ENCODE measurements around the gene ANKS1A. TPM values are rescaled to one million over a fixed set of nuclear protein-coding genes. Genes with fewer than 3 reads are reported as not detected.

ANKS1A gene
- total and polyA plus RNA-seq, 5 donors from 2014 or later = 1.4 to 10.6 (median 1.5) TPM

GRCh38 chr6:35056952-35057351 is 167.9 kb downstream of the ANKS1A start:
- peaks cover 16% of the 10 kb centered on the region for H3K36me3 Mint-ChIP-seq
- no peak overlapping the region for H3K27ac ChIP-seq (ENCODE audit: insufficient read depth, low read length, poor library complexity, severe bottlenecking)
- H3K27me3 ChIP-seq (ENCODE audit: control insufficient read depth, insufficient read depth, low read length) = no peaks in the 10 kb centered on the region
- no peak overlapping the region for H3K27ac Mint-ChIP-seq
- H3K9me3 ChIP-seq (ENCODE audit: control insufficient read depth in 2 of 2, low read length in 2 of 2) = no peaks in the 10 kb centered on the region
- H3K4me3 ChIP-seq (ENCODE audit: low read depth, low read length) = no peak overlapping the region
- no peaks in the 10 kb centered on the region for H3K27me3 Mint-ChIP-seq
- H3K4me1 ChIP-seq (ENCODE audit: control insufficient read depth, insufficient read depth, low read length, poor library complexity, severe bottlenecking) = no peaks in the 10 kb centered on the region
- DNase-seq (no peak), ATAC-seq (ENCODE audit: low read depth in 2 of 2) (no peak)
- H3K9me3 Mint-ChIP-seq = no peaks in the 10 kb centered on the region
- no peak overlapping the region for H3K4me3 Mint-ChIP-seq
- peaks cover 15% of the 10 kb centered on the region for H3K36me3 ChIP-seq (ENCODE audit: control insufficient read depth, insufficient read depth, low read length)
- H3K4me1 Mint-ChIP-seq = no peaks in the 10 kb centered on the region

GRCh38 chr6:35057449-35058357 is 168.6 kb downstream of the ANKS1A start:
- peak overlapping the region in 2 of 3 donors; percentile 46 to 85 for H3K27ac Mint-ChIP-seq
- H3K27me3 ChIP-seq (ENCODE audit: control insufficient read depth, insufficient read depth, low read length) = no peaks in the 10 kb centered on the region
- ATAC-seq (ENCODE audit: low read depth in 2 of 2) = no peak
- no peak for DNase-seq
- no peak overlapping the region for H3K27ac ChIP-seq (ENCODE audit: insufficient read depth, low read length, poor library complexity, severe bottlenecking)
- H3K4me3 Mint-ChIP-seq = no peak overlapping the region
- H3K27me3 Mint-ChIP-seq = no peaks in the 10 kb centered on the region
- peaks cover 20% of the 10 kb centered on the region for H3K36me3 Mint-ChIP-seq
- H3K36me3 ChIP-seq (ENCODE audit: control insufficient read depth, insufficient read depth, low read length) = peaks cover 15% of the 10 kb centered on the region
- no peaks in the 10 kb centered on the region for H3K4me1 ChIP-seq (ENCODE audit: control insufficient read depth, insufficient read depth, low read length, poor library complexity, severe bottlenecking)
- H3K9me3 ChIP-seq (ENCODE audit: control insufficient read depth in 2 of 2, low read length in 2 of 2) = no peaks in the 10 kb centered on the region
- H3K9me3 Mint-ChIP-seq = no peaks in the 10 kb centered on the region
- H3K4me1 Mint-ChIP-seq = peaks cover 0 to 4% (median 0%) of the 10 kb centered on the region in 4 donors
- no peak overlapping the region for H3K4me3 ChIP-seq (ENCODE audit: low read depth, low read length)

GRCh38 chr6:35058358-35058675 is 169.3 kb downstream of the ANKS1A start:
- Histone ChIP-seq H3K36me3 (ENCODE audit: control insufficient read depth, insufficient read depth, low read length) (peaks cover 15% of the 10 kb centered on the region), H3K9me3 (ENCODE audit: control insufficient read depth in 2 of 2, low read length in 2 of 2) (no peaks in the 10 kb centered on the region), H3K4me1 (ENCODE audit: control insufficient read depth, insufficient read depth, low read length, poor library complexity, severe bottlenecking) (no peaks in the 10 kb centered on the region), H3K4me3 (ENCODE audit: low read depth, low read length) (no peak overlapping the region), H3K27me3 (ENCODE audit: control insufficient read depth, insufficient read depth, low read length) (no peaks in the 10 kb centered on the region), H3K27ac (ENCODE audit: insufficient read depth, low read length, poor library complexity, severe bottlenecking) (no peak overlapping the region)
- H3K4me3 Mint-ChIP-seq = no peak overlapping the region
- H3K36me3 Mint-ChIP-seq = peaks cover 23% of the 10 kb centered on the region
- peaks cover 0 to 8% (median 0%) of the 10 kb centered on the region in 4 donors for H3K4me1 Mint-ChIP-seq
- ATAC-seq (ENCODE audit: low read depth in 2 of 2) (no peak), DNase-seq (no peak)
- no peak overlapping the region for H3K27ac Mint-ChIP-seq
- no peaks in the 10 kb centered on the region for H3K27me3 Mint-ChIP-seq
- no peaks in the 10 kb centered on the region for H3K9me3 Mint-ChIP-seq

- peak overlapping the region in 1 of 3 donors; percentile 66 for H3K27ac Mint-ChIP-seq
- DNase-seq (no peak), ATAC-seq (ENCODE audit: low read depth in 2 of 2) (no peak)
- H3K4me3 ChIP-seq (ENCODE audit: low read depth, low read length) = no peak overlapping the region
- H3K9me3 Mint-ChIP-seq = no peaks in the 10 kb centered on the region
- H3K4me1 Mint-ChIP-seq = peaks cover 0 to 8% (median 0%) of the 10 kb centered on the region in 4 donors
- peak overlapping the region in 1 of 4 donors; percentile 45 for H3K4me3 Mint-ChIP-seq
- peaks cover 15% of the 10 kb centered on the region for H3K36me3 ChIP-seq (ENCODE audit: control insufficient read depth, insufficient read depth, low read length)
- no peaks in the 10 kb centered on the region for H3K27me3 ChIP-seq (ENCODE audit: control insufficient read depth, insufficient read depth, low read length)
- no peaks in the 10 kb centered on the region for H3K27me3 Mint-ChIP-seq
- no peaks in the 10 kb centered on the region for H3K4me1 ChIP-seq (ENCODE audit: control insufficient read depth, insufficient read depth, low read length, poor library complexity, severe bottlenecking)
- H3K27ac ChIP-seq (ENCODE audit: insufficient read depth, low read length, poor library complexity, severe bottlenecking) = no peak overlapping the region
- peaks cover 25% of the 10 kb centered on the region for H3K36me3 Mint-ChIP-seq
- H3K9me3 ChIP-seq (ENCODE audit: control insufficient read depth in 2 of 2, low read length in 2 of 2) = no peaks in the 10 kb centered on the region
Observed at GRCh38 chr6:35058865-35059522, 169.9 kb downstream of the ANKS1A start.

- ATAC-seq (ENCODE audit: low read depth in 2 of 2) (no peak), DNase-seq (no peak)
- H3K27ac Mint-ChIP-seq = no peak overlapping the region
- Histone ChIP-seq H3K27ac (ENCODE audit: insufficient read depth, low read length, poor library complexity, severe bottlenecking) (no peak overlapping the region), H3K36me3 (ENCODE audit: control insufficient read depth, insufficient read depth, low read length) (peaks cover 11% of the 10 kb centered on the region), H3K4me1 (ENCODE audit: control insufficient read depth, insufficient read depth, low read length, poor library complexity, severe bottlenecking) (no peaks in the 10 kb centered on the region), H3K9me3 (ENCODE audit: control insufficient read depth in 2 of 2, low read length in 2 of 2) (no peaks in the 10 kb centered on the region), H3K27me3 (ENCODE audit: control insufficient read depth, insufficient read depth, low read length) (no peaks in the 10 kb centered on the region), H3K4me3 (ENCODE audit: low read depth, low read length) (no peak overlapping the region)
- no peak overlapping the region for H3K4me3 Mint-ChIP-seq
- H3K27me3 Mint-ChIP-seq = no peaks in the 10 kb centered on the region
- no peaks in the 10 kb centered on the region for H3K9me3 Mint-ChIP-seq
- H3K4me1 Mint-ChIP-seq = peaks cover 0 to 8% (median 0%) of the 10 kb centered on the region in 4 donors
- peaks cover 25% of the 10 kb centered on the region for H3K36me3 Mint-ChIP-seq
Observed at GRCh38 chr6:35059596-35060345, 170.7 kb downstream of the ANKS1A start.

GRCh38 chr6:35061102-35061615 is 172.1 kb downstream of the ANKS1A start:
- H3K27ac Mint-ChIP-seq = no peak overlapping the region
- H3K4me3 ChIP-seq (ENCODE audit: low read depth, low read length) = no peak overlapping the region
- no peaks in the 10 kb centered on the region for H3K9me3 ChIP-seq (ENCODE audit: control insufficient read depth in 2 of 2, low read length in 2 of 2)
- H3K27me3 Mint-ChIP-seq = no peaks in the 10 kb centered on the region
- H3K4me1 Mint-ChIP-seq = peaks cover 0 to 8% (median 0%) of the 10 kb centered on the region in 4 donors
- H3K36me3 Mint-ChIP-seq = peaks cover 25% of the 10 kb centered on the region
- no peaks in the 10 kb centered on the region for H3K4me1 ChIP-seq (ENCODE audit: control insufficient read depth, insufficient read depth, low read length, poor library complexity, severe bottlenecking)
- H3K36me3 ChIP-seq (ENCODE audit: control insufficient read depth, insufficient read depth, low read length) = peaks cover 11% of the 10 kb centered on the region
- no peaks in the 10 kb centered on the region for H3K27me3 ChIP-seq (ENCODE audit: control insufficient read depth, insufficient read depth, low read length)
- H3K4me3 Mint-ChIP-seq = no peak overlapping the region
- H3K27ac ChIP-seq (ENCODE audit: insufficient read depth, low read length, poor library complexity, severe bottlenecking) = no peak overlapping the region
- H3K9me3 Mint-ChIP-seq = no peaks in the 10 kb centered on the region
- DNase-seq (no peak), ATAC-seq (ENCODE audit: low read depth in 2 of 2) (no peak)

GRCh38 chr6:35061651-35062410 is 172.8 kb downstream of the ANKS1A start:
- ATAC-seq (ENCODE audit: low read depth in 2 of 2) (no peak), DNase-seq (no peak)
- no peaks in the 10 kb centered on the region for H3K27me3 ChIP-seq (ENCODE audit: control insufficient read depth, insufficient read depth, low read length)
- Mint-ChIP-seq H3K27ac (peak overlapping the region in 1 of 3 donors; percentile 56), H3K4me3 (no peak overlapping the region), H3K36me3 (peaks cover 21% of the 10 kb centered on the region), H3K4me1 (peaks cover 0 to 8% (median 0%) of the 10 kb centered on the region in 4 donors), H3K9me3 (no peaks in the 10 kb centered on the region), H3K27me3 (no peaks in the 10 kb centered on the region)
- H3K4me3 ChIP-seq (ENCODE audit: low read depth, low read length) = no peak overlapping the region
- H3K27ac ChIP-seq (ENCODE audit: insufficient read depth, low read length, poor library complexity, severe bottlenecking) = no peak overlapping the region
- H3K9me3 ChIP-seq (ENCODE audit: control insufficient read depth in 2 of 2, low read length in 2 of 2) = no peaks in the 10 kb centered on the region
- no peaks in the 10 kb centered on the region for H3K4me1 ChIP-seq (ENCODE audit: control insufficient read depth, insufficient read depth, low read length, poor library complexity, severe bottlenecking)
- peaks cover 11% of the 10 kb centered on the region for H3K36me3 ChIP-seq (ENCODE audit: control insufficient read depth, insufficient read depth, low read length)
